Muscle of back (tissue), 13 donors: ENCODE results near the gene MSRB2. TPM values are rescaled to one million over a fixed set of nuclear protein-coding genes. Genes with fewer than 3 reads are reported as not detected.
"Not testable (repeated sequence)": the region's sequence is repeated elsewhere in the genome, so short reads cannot be mapped to it uniquely, and the experiment has no call there.

Experiments
- DNase-seq, 3 donors: peaks; one replicate each; pipeline versions ENCODE4 v3.0.0 to v3.0.0-alpha.2; 2013
- long read RNA-seq, 9 donors: transcript quantifications; one replicate each; lab custom pipeline, GENCODE V29; 2026
- polyA plus RNA-seq, 10 donors: library from polyadenylated mRNA; unstranded; fragments of 120-200 nt; gene quantifications; one replicate each; pipeline ENCODE4 v1.2.1, GENCODE V29; 2013; ENCODE audit not compliant: insufficient read length in 10 of 10

Gene MSRB2
- polyA plus RNA-seq: 10 to 100 TPM; 52.8 to 69.4 (median 55.5) TPM
- long read RNA-seq, donor 1, transcript MSRB2-201 (5 exons, 1,803 nt): major isoform, 36 of 36 reads
- long read RNA-seq, donor 1, partial matches to known transcripts: 0 of 36 reads
- long read RNA-seq, donor 1, other reads (novel, unspliced or antisense): 0 of 36 reads
- long read RNA-seq, donor 2, transcript MSRB2-201 (5 exons, 1,803 nt): major isoform, 28 of 29 reads
- long read RNA-seq, donor 2, partial matches to known transcripts: 0 of 29 reads
- long read RNA-seq, donor 2, other reads (novel, unspliced or antisense): 0 of 29 reads
- long read RNA-seq, donor 3: 0 reads
- long read RNA-seq, donor 4, transcript MSRB2-201 (5 exons, 1,803 nt): major isoform, 30 of 32 reads
- long read RNA-seq, donor 4, partial matches to known transcripts: 0 of 32 reads
- long read RNA-seq, donor 4, other reads (novel, unspliced or antisense): 0 of 32 reads
- long read RNA-seq, donor 5, transcript MSRB2-201 (5 exons, 1,803 nt): major isoform, 42 of 49 reads
- long read RNA-seq, donor 5, partial matches to known transcripts: 5 of 49 reads
- long read RNA-seq, donor 5, other reads (novel, unspliced or antisense): 0 of 49 reads
- long read RNA-seq, donor 6, transcript MSRB2-201 (5 exons, 1,803 nt): major isoform, 32 of 40 reads
- long read RNA-seq, donor 6, partial matches to known transcripts: 5 of 40 reads
- long read RNA-seq, donor 6, other reads (novel, unspliced or antisense): 0 of 40 reads
- long read RNA-seq, donor 7, transcript MSRB2-201 (5 exons, 1,803 nt): major isoform, 19 of 19 reads
- long read RNA-seq, donor 7, partial matches to known transcripts: 0 of 19 reads
- long read RNA-seq, donor 7, other reads (novel, unspliced or antisense): 0 of 19 reads
- long read RNA-seq, donor 8, transcript MSRB2-201 (5 exons, 1,803 nt): major isoform, 24 of 26 reads
- long read RNA-seq, donor 8, partial matches to known transcripts: 0 of 26 reads
- long read RNA-seq, donor 8, other reads (novel, unspliced or antisense): 0 of 26 reads
- long read RNA-seq, donor 9, partial matches to known transcripts: 0 of 5 reads
- long read RNA-seq, donor 9, other reads (novel, unspliced or antisense): 0 of 5 reads

GRCh38 chr10:23095404-23095965 lies at the start of gene MSRB2:
MSRB2 (plus strand) TSS chr10:23095579; CDS start chr10:23095609, 30 bp downstream.
- peak; percentile 93 to 97 (median 95) for DNase-seq

GRCh38 chr10:23046027-23046426 lies 49.4 kb upstream of the MSRB2 start:
- DNase-seq: no peak

GRCh38 chr10:23047201-23048050 lies 48.0 kb upstream of the MSRB2 start:
- peak in 1 of 3 donors; percentile 14 for DNase-seq

- no peak for DNase-seq
Measured at GRCh38 chr10:23048191-23048590, 47.2 kb upstream of the MSRB2 start.

GRCh38 chr10:23051278-23051677 lies 44.1 kb upstream of the MSRB2 start:
- no peak for DNase-seq

- no peak for DNase-seq
Measured at GRCh38 chr10:23051855-23052331, 43.5 kb upstream of the MSRB2 start.

- no peak for DNase-seq
Measured at GRCh38 chr10:23053036-23053435, 42.3 kb upstream of the MSRB2 start.

- no peak for DNase-seq
Measured at GRCh38 chr10:23055424-23056185, 39.8 kb upstream of the MSRB2 start.

GRCh38 chr10:23056186-23056579 lies 39.2 kb upstream of the MSRB2 start:
- no peak for DNase-seq

GRCh38 chr10:23058366-23058765 lies 37.0 kb upstream of the MSRB2 start:
- no peak for DNase-seq

GRCh38 chr10:23060918-23061317 lies 34.5 kb upstream of the MSRB2 start:
- DNase-seq: no peak

- peak in 1 of 3 donors; percentile 68 for DNase-seq
Measured at GRCh38 chr10:23063045-23063972, 32.1 kb upstream of the MSRB2 start.

GRCh38 chr10:23063973-23064812 lies 31.2 kb upstream of the MSRB2 start:
- DNase-seq: peak in 1 of 3 donors; percentile 53

- not testable (repeated sequence) for DNase-seq
Measured at GRCh38 chr10:23064813-23065114, 30.6 kb upstream of the MSRB2 start.

GRCh38 chr10:23065181-23065948 lies 30.0 kb upstream of the MSRB2 start:
- DNase-seq: peak; percentile 77 to 79 (median 79)

GRCh38 chr10:23067337-23067736 lies 28.0 kb upstream of the MSRB2 start:
- DNase-seq: no peak
